A673 (cell line): ENCODE measurements around the gene UGT1A9. TPM values are rescaled to one million over a fixed set of nuclear protein-coding genes. Genes with fewer than 3 reads are reported as not detected.
A peak's percentile ranks its signal among the peaks of the same experiment; 100 is the strongest.
"Not testable (repeated sequence)": the region's sequence is repeated elsewhere in the genome, so short reads cannot be mapped to it uniquely, and the experiment has no call there.

Experiments
- BruUV-seq: library from RNA; stranded (reverse); fragments of 400-500 nt; replicated peaks from 2 replicates; lab custom pipeline; 2021; lab: Mats Ljungman, UMichigan
- CTCF ChIA-PET: fragments of 300-600 bp; sonication (Branson Sonifier 250); formaldehyde crosslinking; loops from one replicate; lab custom pipeline; 2022; ENCODE audit warnings: antibody characterized with exemption; lab: Charles Lee
- POLR2A ChIA-PET: fragments of 300-600 bp; sonication (Branson Sonifier 250); formaldehyde crosslinking; loops from one replicate; lab custom pipeline; 2022; ENCODE audit warnings: antibody characterized with exemption; ENCODE audit not compliant: low non-redundant PET; lab: Charles Lee
- DNase-seq: peaks from one replicate; pipeline ENCODE4 v3.0.0-alpha.2; 2015; ENCODE audit warnings: low spot score
- H3K27ac ChIP-seq: fragments of 200-600 bp; sonication (generic); 2 replicates; pipeline ENCODE4 v1.5.1; 2016; ENCODE audit warnings: mixed run types, low read depth, mild to moderate bottlenecking, mixed read lengths, antibody characterized with exemption, low read length; ENCODE audit not compliant: poor library complexity, severe bottlenecking
- H3K27me3 ChIP-seq: fragments of 200-600 bp; sonication (generic); replicated peaks from 2 replicates; pipeline ENCODE4 v1.6.1; 2017; ENCODE audit warnings: mixed run types, low read depth, mild to moderate bottlenecking, mixed read lengths, antibody characterized with exemption, low read length; ENCODE audit not compliant: insufficient read depth, poor library complexity
- H3K36me3 ChIP-seq: fragments of 200-600 bp; sonication (generic); 2 replicates; pipeline ENCODE4 v1.6.1; 2016; ENCODE audit warnings: mixed run types, mild to moderate bottlenecking, mixed read lengths, antibody characterized with exemption, low read length; ENCODE audit not compliant: insufficient read depth, poor library complexity, severe bottlenecking
- H3K4me1 ChIP-seq: fragments of 200-600 bp; sonication (generic); 2 replicates; pipeline ENCODE4 v1.6.1; 2017; ENCODE audit warnings: mixed run types, mild to moderate bottlenecking, mixed read lengths, antibody characterized with exemption, low read length; ENCODE audit not compliant: insufficient read depth, poor library complexity, severe bottlenecking
- H3K4me3 ChIP-seq: fragments of 200-600 bp; sonication (generic); 2 replicates; pipeline ENCODE4 v1.5.1; 2016; ENCODE audit warnings: low read depth, mixed run types, mild to moderate bottlenecking, mixed read lengths, low read length; ENCODE audit not compliant: poor library complexity, severe bottlenecking
- H3K9me3 ChIP-seq: fragments of 200-600 bp; sonication (generic); 2 replicates; pipeline ENCODE4 v1.6.1; 2016; ENCODE audit warnings: mixed run types, low read depth, mild to moderate bottlenecking, mixed read lengths, antibody characterized with exemption, low read length; ENCODE audit not compliant: poor library complexity, severe bottlenecking
- EZH2 ChIP-seq: fragments of 200-600 bp; sonication (generic); IDR thresholded peaks from 2 replicates; pipeline ENCODE4 v1.6.1; 2017; ENCODE audit warnings: borderline replicate concordance, low read depth, mild to moderate bottlenecking, mixed read lengths, antibody characterized with exemption, low read length; ENCODE audit not compliant: poor library complexity, severe bottlenecking
- intact Hi-C: fragments of 100-400 bp; cut with micrococcal nuclease; formaldehyde crosslinking; loops from one replicate; pipeline ENCODE4 v1.10.0; 2022; ENCODE audit not compliant: unreplicated experiment
- total RNA-seq: library from RNA; stranded (reverse); gene quantifications from 2 replicates; pipeline ENCODE4 v1.2.3, GENCODE V29; 2021
- TF ChIP-seq, protein P1 (sequence below): fragments of 300-800, 200-600 bp; sonication (generic); conservative IDR thresholded peaks from 2 replicates; pipeline ENCODE4 v1.5.1; 2017; ENCODE audit warnings: low read depth, mild to moderate bottlenecking, antibody characterized with exemption, low read length, moderate library complexity, mixed read lengths

The UGT1A9 gene
- total RNA-seq, 1 experiment from 2014 or later = not detected

DNA sequence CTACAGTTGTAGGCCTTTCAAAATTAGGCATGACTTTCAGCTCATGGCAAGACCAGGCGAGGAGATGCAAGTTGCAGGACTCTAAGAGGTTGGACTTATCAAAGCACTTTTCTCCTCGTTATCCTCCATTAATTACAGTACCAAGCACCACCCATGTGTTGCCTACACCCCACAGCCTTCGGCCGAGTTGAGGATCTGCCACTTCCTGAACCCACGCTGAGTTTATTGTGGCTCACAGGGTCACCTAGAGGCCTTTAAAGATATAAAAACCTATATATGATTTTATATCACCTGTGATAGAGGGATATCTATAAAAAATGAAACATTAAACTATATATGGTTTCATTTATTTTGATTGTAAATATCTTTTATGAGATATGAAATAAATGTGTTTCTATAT is 32.9 kb upstream of the UGT1A9 start:
- ChIA-PET CTCF (no interaction called here), POLR2A (no interaction called here)
- Histone ChIP-seq H3K27me3 (no peaks in the 10 kb centered on the region), H3K36me3 (no peaks in the 10 kb centered on the region), H3K27ac (no peak overlapping the region), H3K4me1 (no peaks in the 10 kb centered on the region), H3K9me3 (no peaks in the 10 kb centered on the region), H3K4me3 (no peak overlapping the region)
- DNase-seq = no peak
- TF ChIP-seq EZH2 = no peak
- intact Hi-C loops = no loop called here
- no TSS peak for BruUV-seq

DNA sequence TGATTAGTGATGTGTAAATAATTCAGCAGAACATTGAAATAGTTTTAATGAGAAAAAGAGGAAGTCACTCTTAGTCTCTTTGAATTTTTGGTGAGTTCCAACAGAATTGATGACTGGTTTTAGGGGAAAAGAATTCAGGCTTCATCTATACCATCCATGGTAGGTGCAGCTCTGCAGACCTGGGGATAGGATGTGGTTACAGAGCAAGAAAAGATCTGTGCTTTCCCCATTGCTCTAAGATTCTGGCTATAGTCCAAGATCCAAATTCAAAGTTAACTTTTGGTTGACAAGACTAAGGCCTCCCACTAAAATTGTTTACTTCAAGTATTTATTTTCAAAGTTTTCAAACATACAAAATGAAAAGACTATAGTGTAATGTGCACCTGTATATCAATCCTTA is 31.8 kb upstream of the UGT1A9 start:
- H3K36me3 ChIP-seq = no peaks in the 10 kb centered on the region
- no peak for TF ChIP-seq EZH2
- TF ChIP-seq, protein P1, sequence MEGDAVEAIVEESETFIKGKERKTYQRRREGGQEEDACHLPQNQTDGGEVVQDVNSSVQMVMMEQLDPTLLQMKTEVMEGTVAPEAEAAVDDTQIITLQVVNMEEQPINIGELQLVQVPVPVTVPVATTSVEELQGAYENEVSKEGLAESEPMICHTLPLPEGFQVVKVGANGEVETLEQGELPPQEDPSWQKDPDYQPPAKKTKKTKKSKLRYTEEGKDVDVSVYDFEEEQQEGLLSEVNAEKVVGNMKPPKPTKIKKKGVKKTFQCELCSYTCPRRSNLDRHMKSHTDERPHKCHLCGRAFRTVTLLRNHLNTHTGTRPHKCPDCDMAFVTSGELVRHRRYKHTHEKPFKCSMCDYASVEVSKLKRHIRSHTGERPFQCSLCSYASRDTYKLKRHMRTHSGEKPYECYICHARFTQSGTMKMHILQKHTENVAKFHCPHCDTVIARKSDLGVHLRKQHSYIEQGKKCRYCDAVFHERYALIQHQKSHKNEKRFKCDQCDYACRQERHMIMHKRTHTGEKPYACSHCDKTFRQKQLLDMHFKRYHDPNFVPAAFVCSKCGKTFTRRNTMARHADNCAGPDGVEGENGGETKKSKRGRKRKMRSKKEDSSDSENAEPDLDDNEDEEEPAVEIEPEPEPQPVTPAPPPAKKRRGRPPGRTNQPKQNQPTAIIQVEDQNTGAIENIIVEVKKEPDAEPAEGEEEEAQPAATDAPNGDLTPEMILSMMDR = no peak
- no TSS peak for BruUV-seq
- DNase-seq = no peak
- H3K9me3 ChIP-seq = no peaks in the 10 kb centered on the region
- H3K4me1 ChIP-seq = no peaks in the 10 kb centered on the region
- CTCF ChIA-PET = no interaction called here
- H3K27ac ChIP-seq = no peak overlapping the region
- intact Hi-C loops = no loop called here
- H3K27me3 ChIP-seq = no peaks in the 10 kb centered on the region
- POLR2A ChIA-PET = no interaction called here
- no peak overlapping the region for H3K4me3 ChIP-seq

DNA sequence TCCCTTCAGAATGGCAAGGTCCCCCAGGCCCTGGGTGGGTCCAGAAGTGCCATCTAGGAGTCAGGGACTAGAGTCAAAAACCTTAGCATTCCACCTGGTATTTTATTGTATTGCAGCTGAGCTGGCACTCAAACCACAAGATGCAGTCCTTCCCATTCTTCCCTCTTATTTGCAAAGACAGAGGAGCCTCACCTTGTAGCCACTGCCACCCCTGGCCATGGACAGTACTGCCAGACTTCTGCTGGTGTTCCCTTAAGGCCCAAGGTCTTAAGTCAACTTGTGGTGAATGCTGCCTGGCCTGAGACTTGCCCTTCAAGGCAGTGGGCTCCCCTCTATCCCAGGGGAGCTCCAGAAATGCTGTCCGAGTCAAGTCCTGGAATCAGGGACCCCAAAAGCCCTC is 28.6 kb upstream of the UGT1A9 start:
- Histone ChIP-seq H3K4me3 (no peak overlapping the region), H3K4me1 (no peaks in the 10 kb centered on the region), H3K9me3 (no peaks in the 10 kb centered on the region), H3K27ac (no peak overlapping the region), H3K27me3 (no peaks in the 10 kb centered on the region), H3K36me3 (no peaks in the 10 kb centered on the region)
- ChIA-PET POLR2A (no interaction called here), CTCF (no interaction called here)
- BruUV-seq = no TSS peak
- DNase-seq = no peak
- TF ChIP-seq EZH2 = no peak
- TF ChIP-seq, protein P1 = no peak
- intact Hi-C loops = no loop called here

DNA sequence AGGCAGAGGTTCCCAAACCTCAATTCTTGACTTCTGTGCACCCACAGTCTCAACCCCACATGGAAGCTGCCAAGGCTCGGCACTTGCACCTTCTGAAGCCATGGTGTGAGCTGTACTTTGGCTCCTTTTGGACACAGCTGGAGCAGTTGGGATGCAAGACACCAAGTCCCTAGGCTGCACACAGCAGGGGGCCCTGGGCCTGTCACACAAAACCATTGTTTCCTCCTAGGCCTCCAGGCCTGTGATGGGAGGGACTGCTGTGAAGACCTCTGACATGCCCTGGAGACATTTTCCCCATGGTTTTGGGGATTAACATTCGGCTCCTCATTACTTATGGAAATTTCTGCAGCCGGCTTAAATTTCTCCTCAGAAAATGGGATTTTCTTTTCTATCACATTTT is 25.7 kb upstream of the UGT1A9 start:
- H3K4me3 ChIP-seq, CTCF ChIA-PET, H3K36me3 ChIP-seq, H3K27ac ChIP-seq, POLR2A ChIA-PET, H3K27me3 ChIP-seq, intact Hi-C loops, H3K4me1 ChIP-seq, BruUV-seq, H3K9me3 ChIP-seq: not testable (repeated sequence)
- DNase-seq = peak; percentile 15
